Lower leg skin (tissue), 3 donors: ENCODE data around the gene RUNX1.

Experiments used
- POLR2A ChIP-seq, 2 donors: fragments of 450-650 bp; IDR thresholded peaks; one replicate each; pipeline ENCODE4 v1.6.1; 2016 to 2017; ENCODE audit warnings: antibody characterized with exemption in 2 of 2, mild to moderate bottlenecking in 1 of 2, moderate library complexity in 1 of 2
- TF ChIP-seq, protein P1 (sequence below), 3 donors: fragments of 450-650 bp; IDR thresholded peaks; one replicate each; pipeline ENCODE4 v1.5.1; 2016; ENCODE audit warnings: antibody characterized with exemption in 3 of 3, mild to moderate bottlenecking in 3 of 3, moderate library complexity in 2 of 3

DNA sequence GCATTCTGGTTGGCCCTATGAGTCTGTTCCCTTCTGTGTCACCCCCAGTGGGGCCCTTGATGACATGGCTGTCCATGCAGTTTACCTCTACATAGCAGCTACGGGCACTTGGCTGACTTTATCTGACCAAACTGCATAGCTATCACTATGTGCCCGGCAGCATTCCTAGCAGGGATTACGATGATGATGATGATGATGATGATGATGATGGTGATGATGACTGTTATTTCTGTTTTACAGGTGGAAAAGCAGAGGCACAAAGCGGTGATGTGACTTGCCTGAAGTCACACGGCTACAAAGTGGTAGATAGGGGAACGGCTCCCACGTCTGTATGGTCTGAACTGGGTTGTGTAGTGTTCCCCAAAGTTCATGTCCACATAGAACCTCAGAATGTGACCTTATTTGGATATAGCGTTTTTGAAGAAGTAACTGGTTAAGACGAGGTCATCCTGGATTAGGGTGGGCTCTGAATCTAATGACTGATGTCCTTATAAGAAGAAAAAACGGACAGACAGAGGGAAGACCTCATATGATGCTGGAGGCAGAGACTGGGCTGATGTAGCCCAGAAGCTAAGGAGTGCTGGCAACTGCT lies 57.6 kb downstream of the RUNX1 start:
- TF ChIP-seq, protein P1, sequence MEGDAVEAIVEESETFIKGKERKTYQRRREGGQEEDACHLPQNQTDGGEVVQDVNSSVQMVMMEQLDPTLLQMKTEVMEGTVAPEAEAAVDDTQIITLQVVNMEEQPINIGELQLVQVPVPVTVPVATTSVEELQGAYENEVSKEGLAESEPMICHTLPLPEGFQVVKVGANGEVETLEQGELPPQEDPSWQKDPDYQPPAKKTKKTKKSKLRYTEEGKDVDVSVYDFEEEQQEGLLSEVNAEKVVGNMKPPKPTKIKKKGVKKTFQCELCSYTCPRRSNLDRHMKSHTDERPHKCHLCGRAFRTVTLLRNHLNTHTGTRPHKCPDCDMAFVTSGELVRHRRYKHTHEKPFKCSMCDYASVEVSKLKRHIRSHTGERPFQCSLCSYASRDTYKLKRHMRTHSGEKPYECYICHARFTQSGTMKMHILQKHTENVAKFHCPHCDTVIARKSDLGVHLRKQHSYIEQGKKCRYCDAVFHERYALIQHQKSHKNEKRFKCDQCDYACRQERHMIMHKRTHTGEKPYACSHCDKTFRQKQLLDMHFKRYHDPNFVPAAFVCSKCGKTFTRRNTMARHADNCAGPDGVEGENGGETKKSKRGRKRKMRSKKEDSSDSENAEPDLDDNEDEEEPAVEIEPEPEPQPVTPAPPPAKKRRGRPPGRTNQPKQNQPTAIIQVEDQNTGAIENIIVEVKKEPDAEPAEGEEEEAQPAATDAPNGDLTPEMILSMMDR (IDR thresholded peaks at IDR 0.05), result no peak
- TF ChIP-seq POLR2A (IDR thresholded peaks at IDR 0.05), result no peak
